Activated CD4-positive, CD25-positive, alpha-beta regulatory T cell treated with anti-CD3 and anti-CD28 coated beads, Interleukin-2, amount 50 U/mL, for 16 hours (primary cell): ENCODE results near the gene ENOX2.

Experiments used
- DNase-seq: peaks from one replicate; pipeline ENCODE4 v3.0.0-alpha.2; 2020; ENCODE audit warnings: low read depth, low spot score

ENOX2 gene

DNA sequence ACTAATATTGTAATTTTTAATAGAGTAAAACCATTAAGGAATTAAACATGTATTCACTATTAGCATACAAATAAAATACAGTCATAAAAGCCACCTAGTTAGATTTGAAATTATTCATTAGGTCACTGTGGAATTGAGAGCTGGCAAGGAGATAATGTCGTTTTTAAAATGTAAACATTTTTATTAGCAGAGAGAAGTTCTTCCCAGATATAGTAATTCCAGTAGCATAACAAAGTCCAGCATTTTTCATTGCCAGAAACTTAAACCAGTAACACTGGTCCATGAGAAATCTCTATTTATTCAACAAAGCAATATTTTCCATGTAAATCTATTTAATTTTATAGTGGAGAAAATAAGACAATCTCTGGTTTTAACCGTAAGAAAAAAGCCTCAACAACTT, 17.5 kb downstream of the ENOX2 start:
- DNase-seq = no peak

DNA sequence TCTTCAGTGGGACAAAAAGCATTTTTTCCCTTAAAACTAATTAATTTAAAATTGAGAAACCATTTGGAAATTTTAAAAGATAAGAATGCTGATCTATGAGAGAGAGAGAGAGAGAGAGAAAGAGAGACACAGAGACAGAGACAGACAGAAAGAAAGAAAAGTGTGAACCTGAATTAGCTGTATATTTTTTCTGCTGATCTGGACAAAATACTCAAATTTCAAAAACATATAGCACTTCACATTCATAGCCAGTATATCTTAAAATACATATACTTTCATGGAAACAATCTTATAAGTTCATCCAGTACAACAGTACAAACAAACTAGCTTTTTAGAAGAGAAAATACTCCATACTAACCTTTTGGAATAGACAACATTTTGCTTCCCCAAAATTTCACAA, 18.4 kb downstream of the ENOX2 start:
- no peak for DNase-seq

DNA sequence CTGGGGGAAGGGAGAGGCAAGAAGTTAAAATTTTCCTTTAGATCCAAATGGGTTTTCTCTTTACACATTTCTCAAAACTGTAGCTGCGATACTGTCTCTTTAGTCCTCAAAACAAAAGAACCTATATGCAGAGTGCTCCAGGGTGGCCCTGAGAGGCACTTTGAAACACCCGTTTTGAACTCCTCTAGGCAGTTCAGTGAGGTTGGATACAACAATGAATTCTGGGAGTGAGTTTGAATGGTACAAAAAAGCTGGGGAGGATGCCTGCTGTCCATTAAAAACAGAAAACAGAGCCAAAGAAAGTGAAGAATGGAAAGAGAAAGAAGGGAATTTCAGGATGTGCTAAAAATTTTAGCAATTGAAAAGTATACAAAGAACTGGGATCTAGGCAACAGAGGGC, 23.1 kb downstream of the ENOX2 start:
- DNase-seq = no peak

DNA sequence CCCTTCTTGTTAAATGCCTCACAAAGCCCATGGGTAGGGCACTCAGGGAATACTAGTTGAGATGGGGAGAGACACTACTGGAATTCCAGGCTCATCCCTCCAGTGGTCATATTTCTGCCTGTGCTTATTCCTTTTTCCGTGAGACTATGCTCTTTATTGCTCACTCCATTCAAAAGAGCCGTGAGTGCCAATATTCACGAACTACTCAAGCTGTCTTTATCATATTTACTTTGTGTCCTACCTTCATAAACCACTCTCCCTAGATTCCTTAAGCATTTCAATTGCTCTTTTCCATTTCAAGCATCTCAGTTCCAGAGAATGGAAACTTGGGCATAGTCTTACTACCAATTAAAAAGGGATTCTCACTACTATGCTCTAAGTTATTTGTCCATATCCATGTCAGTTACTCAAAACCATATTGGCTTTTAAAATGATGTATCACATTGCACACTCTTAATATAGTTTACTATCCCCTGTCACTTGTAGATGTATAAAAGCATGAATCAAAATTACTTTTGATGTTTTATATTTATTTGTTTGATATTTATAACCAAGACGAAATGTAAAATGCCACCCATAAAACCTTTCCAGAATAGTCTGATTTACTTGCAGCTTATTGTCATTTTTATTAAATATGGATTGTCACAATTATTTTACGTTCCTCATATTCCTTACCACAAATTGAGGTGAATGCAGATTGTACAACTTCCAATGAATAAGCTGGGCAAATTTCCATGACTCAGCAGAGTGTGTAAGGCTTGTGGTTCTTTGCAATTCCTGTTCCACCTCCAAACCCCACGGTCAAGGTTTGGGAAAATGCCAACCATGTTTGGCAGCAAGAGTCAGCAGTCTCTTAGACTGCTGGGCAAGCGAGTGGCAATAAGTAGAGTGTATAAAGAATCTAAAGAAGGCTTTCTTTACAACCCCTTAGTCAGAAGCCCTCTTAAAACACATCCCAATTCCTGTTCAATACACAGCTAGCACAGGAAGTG, 24.4 kb downstream of the ENOX2 start:
- DNase-seq = no peak

DNA sequence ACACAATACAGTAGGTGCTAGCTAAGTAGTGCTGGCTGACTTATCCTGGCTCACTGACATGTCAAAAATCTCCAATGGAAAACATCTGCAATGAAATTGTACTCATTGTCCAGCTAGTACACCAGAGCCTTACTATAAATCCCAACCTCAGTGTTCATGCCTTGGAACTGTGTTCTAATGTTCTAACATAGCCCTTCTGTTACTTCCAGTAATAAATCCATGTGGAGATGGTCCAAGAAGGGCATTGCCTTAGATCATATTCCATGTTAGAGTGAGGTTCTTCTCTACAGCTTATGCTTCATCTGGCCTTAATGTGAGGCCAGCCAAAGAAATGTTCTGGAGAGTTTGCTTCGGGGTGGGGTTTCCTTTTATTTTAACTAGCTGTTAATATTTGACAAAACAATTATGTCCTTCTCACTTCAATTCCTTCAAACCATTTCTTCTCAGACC, 25.1 kb downstream of the ENOX2 start:
- no peak for DNase-seq

DNA sequence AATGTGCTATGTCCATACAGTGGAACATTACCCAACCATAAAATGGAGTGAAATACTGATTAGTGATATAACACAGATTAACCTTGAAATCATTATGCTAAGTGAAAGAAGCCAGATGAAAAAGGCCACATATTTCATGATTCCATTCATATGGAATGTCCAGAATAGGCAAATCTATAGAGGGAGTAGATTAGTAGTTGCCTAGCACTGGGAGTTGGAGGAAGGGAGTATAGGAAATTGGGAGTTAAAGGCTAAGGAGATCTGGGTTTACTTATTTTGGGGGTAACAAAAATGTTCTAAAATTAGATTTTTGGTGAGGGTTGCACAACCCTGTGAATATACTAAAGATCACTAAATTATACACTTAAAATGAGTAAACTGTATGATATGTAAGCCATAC, 26.8 kb downstream of the ENOX2 start:
- no peak for DNase-seq

DNA sequence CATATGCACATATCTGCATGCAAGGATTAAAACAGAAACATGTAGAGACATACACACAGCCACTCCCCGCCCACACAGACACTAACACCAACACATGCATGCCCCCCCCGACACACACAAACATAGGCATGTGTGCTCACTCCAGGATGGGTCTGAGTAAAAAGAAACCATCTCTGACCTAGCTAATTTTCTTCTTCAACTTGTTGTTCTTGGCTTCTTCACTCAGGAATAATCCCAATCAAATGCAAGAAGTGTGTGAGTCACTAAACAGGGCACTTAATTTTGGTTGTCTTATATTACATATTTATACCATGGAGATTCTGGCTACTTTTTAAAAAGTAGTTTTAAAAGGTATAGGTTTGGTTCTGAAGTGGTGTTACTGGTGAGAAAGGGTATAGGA, 28.3 kb downstream of the ENOX2 start:
- no peak for DNase-seq

DNA sequence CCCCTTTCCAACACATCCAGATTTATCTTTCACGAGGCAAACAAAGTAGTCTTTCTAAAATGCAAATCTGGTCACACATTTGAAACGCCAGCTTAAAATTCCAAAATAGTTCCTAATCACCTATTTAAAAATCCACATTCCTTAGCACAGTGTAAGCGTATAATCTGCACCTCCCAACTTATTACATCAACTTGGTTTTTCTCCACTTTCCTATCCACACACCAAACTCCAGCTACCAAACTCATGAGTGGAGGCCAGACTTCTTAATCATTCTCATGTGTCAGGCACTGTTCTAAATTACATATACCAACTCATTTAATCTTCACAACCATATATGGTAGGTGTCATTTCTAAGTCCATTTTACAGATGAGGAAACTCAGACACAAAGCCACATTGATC, 33.8 kb downstream of the ENOX2 start:
- DNase-seq = no peak

DNA sequence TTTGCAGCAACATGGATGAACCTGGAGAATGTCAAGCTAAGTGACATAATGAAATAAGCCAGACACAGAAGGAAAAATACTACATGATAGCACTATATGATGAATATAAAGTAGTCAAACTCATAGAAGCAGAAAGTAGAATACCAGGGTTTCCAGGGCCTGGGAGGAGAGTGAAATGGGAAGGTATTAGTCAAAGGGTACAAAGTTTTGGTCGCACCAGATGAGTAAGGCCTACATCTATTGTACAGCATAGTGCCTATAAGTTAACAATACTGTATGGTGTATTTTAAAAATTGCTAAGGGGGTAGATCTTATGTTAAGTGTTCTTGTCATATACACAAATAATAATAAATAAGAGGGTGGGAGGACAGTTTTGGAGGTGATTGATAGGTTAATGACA, 41.5 kb downstream of the ENOX2 start:
- no peak for DNase-seq

DNA sequence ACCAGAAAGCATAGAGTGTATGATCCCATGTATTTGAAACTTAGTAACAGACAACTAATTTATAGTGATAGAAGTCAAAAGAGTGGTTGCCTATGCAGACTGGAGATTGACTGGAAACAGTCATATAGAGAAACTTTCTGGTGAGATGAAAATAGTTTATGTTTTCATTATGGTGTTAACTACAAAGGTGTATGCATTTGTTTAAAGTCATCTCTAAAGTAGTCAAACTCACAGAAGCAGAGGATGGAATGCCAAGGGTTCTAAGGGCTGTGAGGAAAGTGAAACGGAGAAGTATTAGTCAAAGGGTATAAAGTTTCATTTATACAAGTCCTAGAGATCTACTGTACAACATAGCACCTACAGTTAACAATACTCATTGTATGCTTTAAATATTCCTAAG, 45.8 kb downstream of the ENOX2 start:
- DNase-seq = no peak

DNA sequence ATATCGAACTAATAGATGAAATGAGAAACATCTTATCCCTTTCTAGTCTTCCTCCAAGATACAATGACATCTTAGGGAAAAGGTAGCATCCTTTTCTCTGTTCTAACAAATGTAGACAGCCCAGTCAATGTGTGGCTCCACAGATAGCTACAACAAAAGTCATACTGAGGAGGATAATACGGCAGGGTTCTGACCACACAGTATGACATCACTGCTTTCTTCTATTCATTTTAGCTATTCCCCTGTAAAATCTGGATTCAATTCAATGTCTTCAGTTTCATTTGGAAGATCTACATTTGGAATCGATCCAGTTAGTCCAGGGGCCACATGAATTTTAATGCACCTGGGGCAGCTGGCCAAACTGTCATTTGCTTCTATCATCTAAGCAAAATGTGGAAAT, 51.4 kb downstream of the ENOX2 start:
- DNase-seq = no peak

DNA sequence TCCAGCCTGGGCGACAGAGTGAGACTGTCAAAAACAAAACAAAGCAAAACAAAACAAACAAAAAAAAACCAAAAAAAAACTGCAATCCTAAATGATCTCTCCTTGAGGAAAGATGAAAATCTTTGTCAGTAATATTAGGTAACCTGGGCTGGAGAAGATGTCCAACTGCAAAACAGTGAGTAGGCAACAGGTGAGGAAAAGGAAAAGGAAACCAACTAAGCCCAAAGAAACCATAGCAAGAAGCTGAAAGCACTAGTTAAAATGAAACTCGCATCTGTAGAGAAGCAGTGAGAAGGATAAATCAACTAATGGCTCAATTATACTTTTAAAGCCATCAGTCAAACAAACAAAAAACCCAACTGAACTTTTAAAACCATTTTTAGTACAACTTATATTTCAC, 54.2 kb downstream of the ENOX2 start:
- DNase-seq = no peak

DNA sequence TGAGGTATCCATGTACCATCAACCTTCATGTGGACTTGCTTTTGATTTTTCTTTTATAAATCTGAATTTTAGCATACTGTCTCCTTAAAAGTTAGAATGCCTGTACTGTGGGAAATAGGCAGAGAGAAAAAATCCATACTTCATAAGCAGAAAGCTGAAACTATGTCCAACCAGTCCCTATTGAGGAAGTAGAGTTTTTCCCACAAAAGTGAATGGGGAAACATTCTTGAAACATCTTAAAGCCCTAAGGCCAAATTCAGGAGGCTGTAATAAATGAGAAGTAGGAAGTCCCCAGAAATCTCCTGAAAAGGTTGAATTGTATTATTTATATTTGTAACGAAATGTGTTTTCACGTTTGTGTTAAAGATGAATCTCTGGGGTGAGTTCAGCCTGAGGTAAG, 56.3 kb downstream of the ENOX2 start:
- no peak for DNase-seq

DNA sequence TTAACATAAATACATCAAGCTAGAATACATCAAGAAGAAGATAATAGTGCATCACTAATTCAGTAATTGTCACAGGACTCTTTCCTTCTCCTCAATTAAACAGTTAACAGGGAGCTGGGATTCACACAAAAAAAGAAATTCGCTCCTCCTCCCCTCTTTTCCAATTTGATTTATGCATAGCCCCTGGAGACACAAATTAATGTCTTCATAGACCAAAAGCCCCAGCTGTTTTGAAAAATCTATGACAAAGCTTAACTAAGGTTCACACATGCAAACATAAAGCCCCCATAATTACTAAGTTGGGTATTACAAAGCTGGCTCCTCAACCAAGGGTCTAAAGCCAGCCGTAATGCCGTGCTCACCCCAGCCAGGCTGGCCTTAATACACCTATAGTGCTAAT, 61.2 kb downstream of the ENOX2 start:
- no peak for DNase-seq

DNA sequence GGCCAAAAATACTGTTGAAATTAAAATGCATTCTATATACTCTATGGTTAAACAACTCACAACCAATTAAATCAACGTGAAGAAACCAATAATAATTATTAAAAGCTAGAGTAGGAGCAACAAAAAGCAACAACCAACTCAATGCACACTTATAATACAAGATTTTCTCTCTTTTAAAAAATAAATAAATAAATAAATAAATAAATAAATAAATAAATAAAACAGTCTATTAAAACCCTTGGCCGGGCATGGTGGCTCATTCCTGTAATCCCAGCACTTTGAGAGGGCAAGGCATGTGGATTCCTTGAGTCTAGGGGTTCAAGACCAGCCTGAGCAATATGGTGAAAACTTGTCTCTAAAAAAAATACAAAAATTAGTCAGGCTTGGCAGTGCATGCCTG, 62.7 kb downstream of the ENOX2 start:
- no peak for DNase-seq

DNA sequence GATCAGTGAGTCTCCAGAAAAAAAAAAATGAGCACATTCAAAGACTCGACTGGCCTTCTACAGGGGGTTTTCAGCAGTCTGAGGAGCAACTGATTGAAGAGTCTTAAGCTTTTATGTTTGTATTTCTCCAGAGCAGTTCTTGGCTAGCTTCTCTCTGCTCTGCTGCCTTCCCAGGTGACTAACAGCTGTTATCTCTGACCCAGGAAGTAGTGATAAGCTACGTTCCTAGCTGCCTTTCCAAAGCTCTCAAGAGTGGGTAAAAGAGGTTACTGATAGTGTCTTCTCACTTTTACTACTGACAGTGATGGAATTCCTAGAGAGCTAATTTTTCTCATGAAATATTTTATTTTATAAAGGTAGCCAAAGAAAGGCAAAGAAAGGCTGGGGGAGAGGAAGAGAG, 66.6 kb downstream of the ENOX2 start:
- DNase-seq = no peak

DNA sequence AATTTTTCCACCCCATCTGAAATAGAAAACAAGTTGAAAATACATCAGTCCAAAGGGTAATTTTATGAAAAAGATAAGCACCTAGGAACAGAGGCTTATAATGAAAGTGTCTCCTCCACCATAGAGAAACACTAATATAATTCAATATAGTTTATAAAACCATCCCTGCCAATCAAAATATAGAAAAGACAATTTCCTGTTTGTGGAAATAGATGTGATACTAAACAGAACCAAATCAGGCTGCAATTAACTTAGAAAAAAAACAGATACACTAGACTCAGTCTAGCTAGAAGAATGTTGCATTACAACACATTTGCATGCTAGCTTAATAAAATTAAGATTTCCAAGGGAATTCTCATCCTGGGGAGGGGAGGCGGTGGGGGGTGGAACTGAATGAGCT, 68.2 kb downstream of the ENOX2 start:
- DNase-seq = no peak

DNA sequence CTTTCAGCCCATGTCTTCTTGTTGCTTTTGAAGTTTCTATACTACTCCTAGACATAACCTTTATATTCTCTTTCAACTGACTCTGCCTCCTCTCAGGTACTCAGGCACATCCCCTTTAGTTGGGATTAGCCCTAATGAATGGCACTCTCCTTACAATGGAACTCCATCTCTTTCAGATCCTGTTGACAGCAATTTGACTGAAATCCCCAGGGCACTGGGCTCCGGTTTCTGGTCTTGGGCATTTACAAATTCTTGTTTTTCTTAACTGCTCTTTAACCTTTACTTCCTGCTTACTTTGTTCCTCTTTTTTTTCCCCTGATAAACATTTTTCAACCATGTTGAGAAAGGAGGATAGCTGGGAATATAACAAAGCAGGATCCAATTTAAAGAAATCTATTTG, 68.9 kb downstream of the ENOX2 start:
- DNase-seq = no peak

DNA sequence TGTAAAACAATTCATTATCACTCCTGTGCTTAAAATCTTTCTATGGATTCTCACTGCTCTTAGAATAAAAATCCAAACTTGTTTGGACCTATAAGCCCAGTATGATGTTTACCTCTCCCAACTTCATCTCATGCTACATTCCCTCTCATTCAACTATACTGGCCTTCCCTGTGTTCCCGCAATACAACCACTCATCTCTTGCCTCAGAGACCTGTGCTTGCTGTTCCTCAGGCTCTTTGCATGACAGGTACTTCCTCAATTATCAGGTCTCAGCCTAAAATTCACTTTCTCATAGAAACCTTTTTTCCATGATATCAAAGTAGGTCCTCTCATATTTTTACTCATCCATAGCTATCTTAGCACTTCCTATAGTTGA, 71.7 kb downstream of the ENOX2 start:
- DNase-seq = no peak

DNA sequence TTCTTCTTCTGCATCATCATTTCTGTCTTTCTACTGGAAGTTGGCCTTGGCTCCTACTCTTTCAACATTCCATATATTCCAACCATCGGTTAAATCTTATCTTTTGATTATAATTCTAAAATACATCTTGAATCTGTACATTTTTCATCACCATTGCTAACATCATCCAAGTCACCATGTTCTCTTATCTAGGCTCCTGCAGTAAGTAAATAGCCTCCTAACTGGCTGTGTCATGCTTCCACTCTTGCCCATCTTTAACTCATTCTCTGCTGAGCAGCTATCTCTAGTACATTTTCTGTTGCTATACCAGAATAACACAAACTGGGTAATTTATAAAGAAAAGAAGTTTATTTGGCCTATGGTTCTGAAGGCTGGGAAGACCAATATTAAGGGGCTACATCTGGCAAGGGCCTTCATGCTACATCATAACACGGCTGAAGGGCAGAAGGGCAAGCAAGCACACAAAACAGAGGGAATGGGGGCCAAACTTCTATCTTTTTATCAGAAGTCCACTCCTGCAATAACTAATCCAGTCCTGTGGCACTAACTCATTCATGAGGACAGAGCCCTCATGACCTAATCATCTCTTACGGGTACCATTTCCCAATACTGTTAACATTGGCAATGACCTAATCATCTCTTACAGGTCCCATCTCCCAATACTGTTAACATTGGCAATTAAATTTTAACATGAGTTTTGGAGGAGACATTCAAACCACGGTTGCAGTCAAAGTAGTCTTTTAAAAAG, 72.2 kb downstream of the ENOX2 start:
- DNase-seq = no peak

DNA sequence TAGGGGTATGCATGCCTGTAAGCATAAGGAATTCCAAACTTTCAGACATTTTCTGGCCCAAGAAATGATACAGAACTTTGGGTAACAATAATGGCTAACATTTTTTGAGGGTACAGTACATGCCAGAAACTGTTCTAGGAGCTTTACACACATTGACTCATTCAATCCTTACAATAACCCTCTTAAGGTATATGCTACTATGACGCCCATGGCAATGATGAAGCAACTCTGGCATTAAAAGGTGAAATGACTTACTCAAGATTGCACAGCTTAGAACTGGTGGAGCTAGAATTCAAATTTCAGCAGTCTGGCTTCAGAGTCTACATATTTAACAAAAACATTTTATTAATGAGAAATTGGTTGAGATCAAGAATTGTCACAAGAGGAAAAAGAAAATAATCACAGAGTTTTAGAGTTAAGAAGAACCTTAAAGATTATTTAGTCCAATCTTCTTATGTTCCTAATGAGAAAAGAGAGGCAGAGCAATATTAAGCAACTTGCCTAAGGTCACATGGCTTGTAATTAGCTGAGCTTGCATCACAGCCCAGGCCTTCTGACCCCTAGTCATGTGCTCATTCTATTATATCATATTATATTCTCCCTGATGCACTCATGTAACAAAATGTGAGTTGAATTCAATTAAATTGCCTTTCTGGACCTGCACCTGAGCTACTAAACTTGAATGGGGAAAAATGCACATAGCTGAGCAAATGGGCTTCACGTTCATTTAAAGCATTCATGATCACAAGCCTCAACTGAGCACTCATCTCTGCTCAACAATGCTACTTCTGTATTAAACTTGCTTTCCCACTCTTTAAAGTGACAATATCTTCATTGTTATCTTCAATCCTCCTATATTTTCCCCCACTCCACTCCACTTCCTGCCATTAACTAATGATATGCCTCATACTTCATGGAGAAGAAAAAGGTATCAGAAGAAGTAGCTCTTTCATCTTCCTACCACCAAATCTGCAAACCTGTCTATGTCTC, 73.2 kb downstream of the ENOX2 start:
- no peak for DNase-seq

DNA sequence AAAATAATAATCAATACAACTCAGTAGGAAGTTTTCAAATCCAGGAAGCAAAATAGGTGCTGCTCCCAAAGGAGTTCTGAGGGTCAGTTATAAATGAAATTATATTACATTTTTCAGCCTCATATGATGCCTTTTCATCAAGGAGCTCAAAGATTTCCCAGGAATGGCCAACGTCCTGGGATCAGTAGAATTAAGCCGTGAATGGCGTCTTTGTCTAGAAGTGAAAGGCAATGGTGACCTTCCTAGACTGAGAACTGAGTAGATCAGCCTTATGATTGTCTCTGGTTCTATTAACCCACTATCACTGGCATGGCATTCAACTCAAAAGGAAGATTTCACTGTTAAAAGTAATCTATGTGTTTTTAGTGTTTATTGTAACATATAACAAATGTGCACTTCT, 74.4 kb downstream of the ENOX2 start:
- DNase-seq = no peak
